NCI-H2171 (cell line): ENCODE measurements around the gene PARVB.

Source experiments
- DNase-seq: peaks from one replicate; lab custom pipeline; 2025; lab: John Stamatoyannopoulos, UW

PARVB gene

GRCh38 chr22:44028091-44028490 is 4.0 kb downstream of the PARVB start:
- DNase-seq, result no peak

DNA sequence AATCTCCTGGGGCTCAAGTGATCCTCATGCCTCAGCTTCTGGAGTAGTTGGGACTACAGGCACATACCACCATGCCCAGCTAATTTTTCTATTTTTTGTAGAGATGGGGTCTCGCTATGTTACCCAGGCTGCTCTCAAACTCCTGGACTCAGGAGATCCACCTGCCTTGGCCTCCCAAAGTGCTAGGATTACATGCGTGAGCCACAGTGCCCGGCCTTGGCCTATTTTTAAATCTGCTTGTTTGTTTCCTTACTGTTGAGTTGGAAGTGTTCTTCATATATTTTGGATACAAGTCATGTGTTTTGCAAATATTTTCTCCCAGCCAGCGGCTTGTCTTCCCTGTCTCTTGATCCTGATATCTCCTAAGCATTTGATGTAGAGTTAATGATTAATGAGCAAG is 5.0 kb downstream of the PARVB start:
- DNase-seq, result no peak

GRCh38 chr22:44030051-44030701 is 6.1 kb downstream of the PARVB start:
- DNase-seq, result no peak

GRCh38 chr22:44030702-44031082 is 6.6 kb downstream of the PARVB start:
- DNase-seq, result no peak

GRCh38 chr22:44031158-44031952 is 7.3 kb downstream of the PARVB start:
- DNase-seq, result no peak

- no peak for DNase-seq
Observed at GRCh38 chr22:44032126-44032730, 8.1 kb downstream of the PARVB start.

DNA sequence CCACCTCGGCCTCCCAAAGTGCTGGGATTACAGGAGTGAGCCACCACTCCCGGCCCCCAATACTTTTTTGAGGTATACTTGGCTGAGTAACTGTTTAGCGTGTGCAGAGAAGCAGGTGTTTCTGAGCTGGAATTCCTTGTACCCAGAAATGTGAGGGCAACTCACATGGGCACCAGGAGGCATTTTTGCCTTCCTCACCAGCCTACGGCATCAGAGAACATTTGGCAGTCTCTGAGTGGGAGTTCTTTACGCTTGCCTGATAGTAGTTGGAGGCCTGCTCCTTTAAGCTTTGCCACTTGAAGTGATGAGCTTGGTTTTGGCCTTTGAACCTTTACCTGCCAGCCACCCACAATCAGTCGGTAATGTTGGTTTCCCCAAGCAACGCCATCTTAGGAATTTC is 9.2 kb downstream of the PARVB start:
- no peak for DNase-seq

DNA sequence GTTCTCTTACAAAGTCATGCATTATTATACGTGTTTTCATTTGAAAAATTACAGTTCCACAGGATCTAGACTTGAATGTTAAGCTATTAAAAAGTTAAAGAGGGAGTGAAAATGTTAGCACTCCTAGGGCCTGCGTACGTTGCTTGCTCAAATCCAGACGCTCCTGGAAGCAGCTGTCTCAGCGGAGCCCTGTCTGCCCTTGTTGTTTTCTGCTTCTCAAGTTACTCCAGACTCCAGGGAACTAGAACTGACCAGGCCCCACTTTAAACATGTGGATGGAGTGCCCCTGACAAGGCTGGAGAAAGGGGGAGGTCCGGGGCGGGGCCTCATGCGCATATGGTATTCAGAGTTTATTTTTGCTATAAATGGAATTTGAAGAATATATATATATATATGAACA is 9.6 kb downstream of the PARVB start:
- no peak for DNase-seq

DNA sequence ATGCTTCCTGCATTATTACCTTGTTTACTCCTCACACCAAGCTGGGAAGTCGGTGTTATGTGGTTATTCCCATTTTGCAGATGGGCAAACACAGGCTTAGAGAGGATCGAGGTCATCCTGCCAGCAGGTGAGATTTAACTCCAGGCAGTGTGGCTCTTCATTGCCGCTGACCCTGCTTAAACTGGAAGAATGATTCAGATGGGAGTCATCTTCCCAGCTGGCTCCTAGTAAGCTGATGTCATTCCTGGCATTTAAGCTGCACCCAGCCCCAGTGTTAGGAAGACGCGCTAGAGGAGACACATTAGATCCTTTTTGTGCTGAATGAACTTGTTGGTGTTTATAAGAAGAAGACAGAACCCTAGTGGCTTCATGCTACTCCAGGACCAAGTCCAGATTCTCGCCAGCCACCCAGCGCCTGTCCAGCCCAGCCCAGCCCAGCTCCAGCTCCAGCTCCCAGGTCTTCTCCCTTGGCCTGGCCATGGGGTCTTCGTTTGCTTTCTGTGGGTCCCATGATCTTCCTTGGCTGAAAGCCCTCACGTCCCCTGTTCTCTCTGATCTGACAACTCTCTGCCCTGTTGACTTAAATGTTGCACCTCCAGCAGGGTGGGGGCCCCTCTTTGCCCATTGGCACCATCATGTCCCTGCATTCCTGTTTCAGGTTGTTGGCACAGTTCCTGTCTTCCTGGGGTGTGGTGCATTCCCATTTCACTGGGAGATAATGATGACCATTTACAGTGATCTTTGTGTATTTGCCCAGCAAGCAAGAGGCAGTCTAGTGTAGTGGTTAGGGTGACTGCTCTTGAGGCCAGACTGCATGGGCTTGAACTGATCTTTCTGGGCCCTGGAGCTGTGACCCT is 13.6 kb downstream of the PARVB start:
- DNase-seq, result no peak

GRCh38 chr22:44039566-44040171 is 15.6 kb downstream of the PARVB start:
- no peak for DNase-seq

DNA sequence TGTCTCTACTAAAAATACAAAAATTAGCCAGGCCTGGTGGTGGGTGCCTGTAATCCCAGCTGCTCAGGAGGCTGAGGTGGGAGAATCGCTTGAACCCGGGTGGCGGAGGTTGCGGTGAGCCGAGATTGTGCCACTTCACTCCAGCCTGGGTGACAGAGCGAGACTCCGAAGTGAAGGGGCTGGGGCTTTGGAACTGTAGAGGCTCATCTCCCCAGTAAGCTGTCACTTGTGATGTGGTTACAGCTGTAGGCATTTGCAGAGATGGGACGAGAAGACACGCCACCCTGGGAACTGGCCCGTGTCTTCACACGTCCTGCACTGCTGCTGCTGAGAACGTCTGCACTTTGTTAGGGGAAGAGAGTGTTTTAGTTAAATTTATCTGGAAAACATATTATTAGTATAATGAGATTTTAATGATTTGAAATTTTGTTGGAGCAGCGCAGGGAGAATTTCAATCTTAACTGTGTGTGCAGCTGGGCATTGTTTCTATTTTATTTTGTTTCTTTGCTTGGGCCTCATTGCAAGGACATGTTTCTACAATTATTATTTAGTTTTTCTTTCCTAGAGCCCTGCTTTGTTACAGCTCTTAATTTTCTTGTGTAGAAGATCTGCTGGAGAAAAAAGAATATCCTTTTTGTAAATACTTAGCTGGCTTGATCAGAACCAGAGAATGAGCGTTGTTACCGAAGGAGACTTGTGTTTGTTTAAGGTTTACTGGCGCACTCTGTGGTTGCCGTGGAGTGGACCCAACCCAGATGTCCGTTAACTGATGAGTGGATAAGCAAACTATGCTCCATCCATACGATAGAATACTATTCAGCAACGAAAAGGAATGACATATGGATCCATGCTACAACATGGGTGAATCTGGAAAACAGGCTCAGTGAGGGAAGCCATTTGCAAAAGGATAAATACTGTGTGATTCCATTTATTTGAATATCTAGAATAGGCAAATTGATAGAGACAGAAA is 18.4 kb downstream of the PARVB start:
- DNase-seq, result no peak

DNA sequence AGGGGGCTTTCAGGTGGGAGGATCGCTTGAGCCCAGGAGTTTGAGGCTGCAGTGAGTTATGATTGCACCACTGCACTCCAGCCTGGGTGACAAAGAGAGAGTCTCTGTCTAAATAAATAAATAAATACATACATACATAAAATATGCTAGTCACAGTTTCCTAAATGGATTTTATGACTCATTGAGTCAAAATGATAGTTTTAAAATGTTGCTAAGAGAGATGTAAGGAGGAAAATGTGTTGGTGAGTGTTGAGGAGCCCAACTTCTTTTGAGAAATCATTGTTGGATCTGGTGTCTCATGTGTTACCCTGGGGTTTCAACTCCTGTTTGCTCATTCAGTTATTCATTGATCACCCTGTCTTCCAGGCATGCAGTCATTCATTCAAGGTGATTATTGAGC is 21.0 kb downstream of the PARVB start:
- DNase-seq, result no peak

DNA sequence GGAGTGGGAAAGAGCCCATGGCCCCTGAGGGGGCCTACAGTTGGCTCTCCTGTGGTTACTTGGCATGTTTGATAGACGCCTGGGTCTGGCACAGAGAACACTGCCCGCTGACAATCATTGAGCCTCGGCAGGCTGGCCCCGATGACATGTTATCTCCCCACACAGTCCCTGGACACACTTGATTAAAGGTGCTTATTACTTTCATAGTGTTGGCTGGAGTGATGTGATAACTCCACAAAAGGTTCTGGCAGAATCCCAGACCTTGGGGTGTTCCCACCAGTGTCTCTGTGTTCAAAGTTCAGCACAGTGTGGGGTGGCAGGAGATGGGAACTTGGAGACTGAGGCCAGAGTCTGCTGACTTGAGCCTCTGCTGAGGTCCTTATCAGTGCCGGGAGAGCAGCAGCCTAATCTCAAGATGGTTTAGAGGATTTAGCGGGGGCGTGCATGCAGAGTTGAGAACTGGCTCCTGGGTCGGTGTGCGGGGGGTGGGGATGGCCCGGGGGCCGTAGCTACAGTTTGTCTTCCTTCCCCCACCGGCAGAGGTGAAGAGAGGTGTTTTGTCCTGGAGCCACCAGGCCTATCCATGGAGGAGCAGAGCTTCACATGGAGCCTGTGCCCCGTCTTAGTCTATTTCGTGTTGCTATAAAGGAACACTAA is 22.5 kb downstream of the PARVB start:
- no peak for DNase-seq

- no peak for DNase-seq
Observed at GRCh38 chr22:44047891-44048301, 23.8 kb downstream of the PARVB start.

GRCh38 chr22:44049486-44050231 is 25.6 kb downstream of the PARVB start:
- no peak for DNase-seq

- no peak for DNase-seq
Observed at GRCh38 chr22:44050766-44051355, 26.8 kb downstream of the PARVB start.

DNA sequence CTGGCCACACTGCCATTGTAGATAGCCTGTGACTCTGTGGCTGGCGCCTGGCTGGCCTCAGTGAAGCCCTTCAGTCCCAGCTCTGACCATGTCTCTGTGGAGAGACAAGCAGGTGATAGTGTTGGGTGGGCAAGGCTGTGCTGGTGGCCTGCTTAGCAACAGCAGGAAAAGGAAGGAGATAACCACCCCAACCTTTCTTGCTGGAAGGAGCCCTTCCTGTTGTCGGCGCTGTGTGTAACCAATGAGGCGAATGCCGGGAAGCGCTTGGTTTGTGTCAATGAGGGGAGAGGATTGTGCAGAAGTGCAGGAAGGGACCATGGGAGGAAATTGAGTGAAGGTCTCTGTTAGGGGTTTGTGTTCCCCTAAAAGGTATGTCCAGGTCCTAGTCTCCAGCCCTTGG is 27.3 kb downstream of the PARVB start:
- DNase-seq, result no peak

DNA sequence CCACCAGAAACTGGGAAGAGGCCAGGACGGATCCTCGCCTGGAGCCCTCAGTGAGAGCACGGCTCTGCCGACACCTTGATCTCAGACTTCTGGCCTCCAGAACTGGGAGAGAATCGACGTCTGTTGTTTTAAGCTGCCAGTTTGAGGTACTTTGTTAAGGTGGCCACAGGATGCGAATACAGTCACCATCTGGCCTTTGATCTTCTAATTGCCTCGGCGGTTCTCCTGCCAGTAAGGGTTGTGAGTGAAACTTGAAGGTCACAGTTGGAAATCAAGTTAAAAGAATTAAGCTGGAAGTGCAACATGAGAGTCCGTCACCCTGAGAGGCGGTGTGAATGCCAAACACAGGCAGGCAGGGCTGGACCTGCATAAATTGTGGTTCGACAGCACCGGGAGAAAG is 27.9 kb downstream of the PARVB start:
- no peak for DNase-seq

DNA sequence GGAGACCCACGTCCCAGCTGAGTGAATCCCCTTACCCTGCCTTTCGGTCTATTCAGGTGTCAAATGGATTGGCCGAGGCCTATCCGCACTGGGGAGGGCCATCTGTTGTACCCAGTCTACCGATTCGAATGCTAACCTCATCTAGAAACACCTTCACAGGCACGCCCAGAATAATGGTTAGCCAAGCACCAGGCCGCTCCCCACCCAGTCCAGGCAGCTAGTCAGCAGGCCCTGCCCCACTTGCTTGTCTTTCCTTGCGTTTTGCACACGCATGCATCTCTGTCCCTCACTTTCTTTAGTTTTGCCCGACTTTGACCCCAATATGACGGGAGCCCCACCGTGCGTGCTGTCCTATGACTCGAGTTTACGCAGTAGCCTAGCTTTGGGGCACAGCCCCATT is 31.7 kb downstream of the PARVB start:
- no peak for DNase-seq
